HUES6 (cell line): ENCODE data around the gene HSPB2.

ENCODE experiments used
- H3K27ac ChIP-seq: 2 replicates; pipeline ENCODE4 v1.7.0; 2013; ENCODE audit warnings: low read depth, mild to moderate bottlenecking, low read length, inconsistent platforms
- H3K27me3 ChIP-seq: 2 replicates; pipeline ENCODE4 v1.6.1; 2013; ENCODE audit warnings: low read length; ENCODE audit not compliant: control insufficient read depth, insufficient read depth
- H3K36me3 ChIP-seq: 2 replicates; pipeline ENCODE4 v1.6.1; 2013; ENCODE audit warnings: low read length; ENCODE audit not compliant: control insufficient read depth, insufficient read depth
- H3K4me1 ChIP-seq: 2 replicates; pipeline ENCODE4 v1.6.1; 2013; ENCODE audit warnings: low read length; ENCODE audit not compliant: control insufficient read depth, insufficient read depth
- H3K4me3 ChIP-seq: 2 replicates; pipeline ENCODE4 v1.5.1; 2013; ENCODE audit warnings: low read depth, low read length
- H3K9ac ChIP-seq: one replicate; pipeline ENCODE4 v1.6.1; 2013; ENCODE audit warnings: mild to moderate bottlenecking, low read length
- H3K9me3 ChIP-seq: 2 replicates; pipeline ENCODE4 v1.6.1; 2013; ENCODE audit warnings: low read depth, low read length; ENCODE audit not compliant: control insufficient read depth, insufficient read depth

HSPB2 gene

DNA sequence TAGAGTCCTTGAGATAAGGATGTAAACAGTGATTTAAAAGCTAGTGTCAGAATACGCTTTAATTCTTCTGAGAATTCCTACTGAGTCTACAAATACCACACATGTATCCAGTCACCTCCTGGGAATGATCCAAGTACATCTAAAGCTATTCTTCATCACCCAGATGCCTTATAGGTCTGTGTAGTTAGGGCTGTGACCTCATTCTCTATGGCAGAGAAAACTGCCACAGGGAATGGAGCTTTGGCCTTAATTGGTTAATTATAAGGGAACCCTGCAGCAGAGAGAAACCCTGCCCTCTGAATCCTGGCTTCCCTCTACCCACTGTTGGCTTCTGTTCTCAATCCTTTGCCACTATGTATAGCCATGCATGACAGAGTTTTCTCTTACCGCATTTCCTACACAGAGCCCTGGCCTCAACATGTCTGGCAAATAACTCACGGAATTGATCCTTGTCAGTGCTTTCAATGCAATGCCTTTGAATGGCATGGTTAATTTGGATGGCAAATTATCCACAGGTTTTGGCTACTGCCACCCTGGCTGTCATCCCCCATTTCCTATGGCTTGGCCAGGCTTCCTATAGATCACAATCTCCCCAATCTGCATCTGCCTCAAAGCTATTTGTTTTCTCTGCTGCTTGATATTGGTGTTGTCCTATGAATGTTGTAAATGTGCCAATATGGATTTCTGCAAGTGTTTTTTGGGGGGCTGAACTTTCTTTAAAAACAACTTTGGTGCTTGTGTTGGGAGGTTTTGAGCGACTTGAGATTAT lies 27.5 kb downstream of the HSPB2 start:
- Histone ChIP-seq H3K4me3 (no peak overlapping the region), H3K9me3 (no peaks in the 10 kb centered on the region), H3K4me1 (peaks cover 31% of the 10 kb centered on the region), H3K36me3 (no peaks in the 10 kb centered on the region), H3K9ac (no peak overlapping the region), H3K27me3 (no peaks in the 10 kb centered on the region), H3K27ac (no peak overlapping the region)

DNA sequence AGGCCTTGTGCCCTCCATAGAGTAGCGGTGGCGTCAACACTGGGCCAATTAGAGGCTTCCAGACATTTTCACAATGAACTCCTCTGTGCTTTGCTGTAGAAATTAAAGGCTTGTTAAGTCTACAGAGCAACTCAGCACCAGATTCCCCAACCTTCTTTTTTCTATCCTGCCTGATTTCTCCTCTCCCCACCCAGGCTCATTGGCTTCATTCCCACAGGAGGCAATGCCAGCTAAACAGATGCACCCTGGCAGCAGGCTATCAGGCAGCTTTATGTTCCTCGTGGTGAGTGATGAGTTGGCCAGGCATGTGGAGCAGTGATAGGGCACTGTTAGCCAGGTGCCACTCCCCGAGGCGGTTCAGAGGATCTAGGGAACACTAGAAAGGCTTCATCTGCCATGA lies 29.4 kb downstream of the HSPB2 start:
- no peaks in the 10 kb centered on the region for H3K27me3 ChIP-seq
- H3K4me3 ChIP-seq = no peak overlapping the region
- no peaks in the 10 kb centered on the region for H3K9me3 ChIP-seq
- H3K27ac ChIP-seq = no peak overlapping the region
- H3K4me1 ChIP-seq = peaks cover 27% of the 10 kb centered on the region
- H3K36me3 ChIP-seq = no peaks in the 10 kb centered on the region
- no peak overlapping the region for H3K9ac ChIP-seq

DNA sequence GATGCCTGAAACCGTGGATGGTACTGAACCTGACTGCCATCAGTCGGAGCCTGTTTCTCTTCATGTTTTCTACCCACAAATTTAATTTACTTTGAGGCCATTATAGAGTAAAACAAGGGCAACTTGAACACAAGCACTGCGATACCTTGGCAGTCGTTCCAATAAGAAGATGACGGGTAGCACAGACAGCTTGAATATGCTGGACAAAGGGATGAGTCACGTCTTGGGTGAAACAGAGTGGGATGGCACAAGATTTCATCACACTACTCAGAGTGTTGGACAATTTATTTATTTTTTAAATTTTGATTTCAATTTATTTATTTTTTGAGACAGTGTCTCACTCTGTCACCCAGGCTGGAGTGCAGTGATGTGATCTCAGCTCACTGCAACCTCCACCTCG lies 30.3 kb downstream of the HSPB2 start:
- Histone ChIP-seq H3K4me3 (no peak overlapping the region), H3K4me1 (peaks cover 23% of the 10 kb centered on the region), H3K27ac (no peak overlapping the region), H3K36me3 (no peaks in the 10 kb centered on the region), H3K9me3 (no peaks in the 10 kb centered on the region), H3K27me3 (no peaks in the 10 kb centered on the region), H3K9ac (no peak overlapping the region)

DNA sequence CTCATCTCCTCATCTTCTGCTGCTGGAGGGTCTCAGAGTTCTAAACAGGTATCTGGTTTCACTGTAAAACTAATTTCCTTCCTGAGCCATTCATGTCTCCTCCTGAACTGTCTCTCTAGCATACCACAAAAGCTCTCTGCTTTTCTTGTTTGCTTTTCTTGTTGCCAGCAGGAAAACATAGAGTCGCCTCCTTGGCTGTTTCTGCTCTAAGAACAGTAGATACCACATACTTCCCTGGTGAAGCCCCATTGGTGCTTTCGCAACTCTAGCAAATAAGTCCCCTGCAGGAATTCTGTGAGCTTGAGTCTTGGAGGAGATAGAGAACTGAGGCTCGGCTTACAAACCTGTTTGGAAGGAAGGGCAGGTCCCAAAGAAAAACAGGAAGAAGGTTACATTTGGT lies 31.6 kb downstream of the HSPB2 start:
- Histone ChIP-seq H3K36me3 (no peaks in the 10 kb centered on the region), H3K9ac (no peak overlapping the region), H3K27me3 (no peaks in the 10 kb centered on the region), H3K9me3 (no peaks in the 10 kb centered on the region), H3K4me1 (peaks cover 10% of the 10 kb centered on the region), H3K27ac (no peak overlapping the region), H3K4me3 (no peak overlapping the region)

DNA sequence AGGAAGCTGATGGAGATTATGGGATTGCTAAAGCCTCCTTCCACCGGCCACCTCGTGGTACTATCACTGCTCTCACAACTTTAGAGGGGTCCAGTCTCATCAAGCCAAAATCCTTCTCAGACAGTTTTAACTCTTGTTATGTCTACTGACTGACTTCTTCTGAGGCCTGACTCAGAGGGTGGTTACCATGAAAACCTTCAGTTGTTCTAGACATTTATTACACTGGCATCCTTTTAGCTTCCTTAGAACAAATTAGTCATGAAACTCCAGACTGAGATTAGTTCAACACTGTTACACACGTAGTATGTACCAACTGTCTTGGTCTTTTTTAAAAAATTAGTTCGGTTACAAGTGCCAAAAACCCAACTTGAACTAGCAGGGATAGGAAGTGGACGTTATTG lies 32.1 kb downstream of the HSPB2 start:
- H3K9me3 ChIP-seq = no peaks in the 10 kb centered on the region
- no peak overlapping the region for H3K4me3 ChIP-seq
- no peaks in the 10 kb centered on the region for H3K27me3 ChIP-seq
- H3K4me1 ChIP-seq = peaks cover 8% of the 10 kb centered on the region
- H3K27ac ChIP-seq = no peak overlapping the region
- no peak overlapping the region for H3K9ac ChIP-seq
- no peaks in the 10 kb centered on the region for H3K36me3 ChIP-seq

DNA sequence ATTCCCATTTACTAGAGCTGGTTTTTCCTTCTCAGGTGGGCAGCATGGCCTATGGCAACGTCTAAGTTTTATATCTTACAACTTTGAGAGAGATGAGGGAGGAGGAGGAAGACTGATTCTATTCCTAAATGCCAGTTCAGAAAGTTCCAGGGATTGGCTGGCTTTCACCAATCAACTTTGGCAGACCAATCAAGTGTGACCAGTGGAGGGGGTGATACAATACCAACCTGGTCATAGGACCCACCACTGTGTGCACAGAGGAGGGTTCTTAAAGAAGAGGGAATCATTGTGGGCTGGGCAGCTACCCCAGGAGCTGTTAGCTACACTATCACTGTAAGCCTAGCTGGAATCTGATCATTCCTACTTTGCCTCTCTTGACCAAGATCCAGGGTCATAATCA lies 32.7 kb downstream of the HSPB2 start:
- H3K9ac ChIP-seq = no peak overlapping the region
- no peaks in the 10 kb centered on the region for H3K27me3 ChIP-seq
- peaks cover 8% of the 10 kb centered on the region for H3K4me1 ChIP-seq
- no peak overlapping the region for H3K27ac ChIP-seq
- no peak overlapping the region for H3K4me3 ChIP-seq
- no peaks in the 10 kb centered on the region for H3K36me3 ChIP-seq
- no peaks in the 10 kb centered on the region for H3K9me3 ChIP-seq

DNA sequence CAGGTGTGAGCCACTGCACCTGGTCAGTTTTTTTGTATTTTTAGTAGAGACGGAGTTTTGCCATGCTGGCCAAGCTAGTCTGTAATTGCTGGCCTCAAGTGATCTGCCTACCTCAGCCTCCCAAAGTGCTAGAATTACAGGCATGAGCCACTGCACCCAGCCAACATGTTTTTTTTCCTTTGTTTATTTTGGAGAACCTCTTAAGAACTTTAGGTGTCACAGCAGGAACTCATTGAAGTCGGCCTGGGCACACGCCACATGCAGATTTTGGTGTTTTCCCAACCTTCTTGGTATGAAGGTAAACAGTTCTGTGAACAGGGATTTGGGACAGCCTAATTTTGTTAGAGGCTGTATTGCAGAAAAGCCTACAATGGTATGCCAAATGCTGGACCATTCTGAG lies 34.0 kb downstream of the HSPB2 start:
- Histone ChIP-seq H3K36me3 (no peaks in the 10 kb centered on the region), H3K27ac (no peak overlapping the region), H3K27me3 (no peaks in the 10 kb centered on the region)

DNA sequence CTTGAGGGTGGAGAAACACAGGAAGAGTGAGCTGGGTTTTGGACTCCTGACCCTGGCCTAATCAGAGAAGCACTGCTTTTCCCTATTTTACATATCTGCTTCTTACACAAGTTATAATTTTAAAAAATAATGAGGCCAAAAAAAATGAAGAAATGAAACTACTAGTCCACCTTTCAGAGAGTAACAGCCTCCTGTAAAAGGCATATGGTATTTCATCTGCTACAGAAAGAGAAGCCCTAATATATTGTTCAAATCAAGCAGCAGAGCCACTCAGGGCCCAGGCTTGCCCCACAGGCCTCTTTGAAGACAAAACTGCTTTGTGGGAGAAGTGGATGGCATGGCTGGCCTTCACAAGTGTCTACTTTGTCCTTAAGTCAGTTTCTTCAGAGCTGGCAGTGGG lies 34.6 kb downstream of the HSPB2 start:
- no peak overlapping the region for H3K9ac ChIP-seq
- no peaks in the 10 kb centered on the region for H3K36me3 ChIP-seq
- H3K4me3 ChIP-seq = no peak overlapping the region
- peaks cover 8% of the 10 kb centered on the region for H3K4me1 ChIP-seq
- H3K27ac ChIP-seq = no peak overlapping the region
- peaks cover 5% of the 10 kb centered on the region for H3K9me3 ChIP-seq
- no peaks in the 10 kb centered on the region for H3K27me3 ChIP-seq

More for the DNA sequence above, 34.0 kb downstream of the HSPB2 start:
- Histone ChIP-seq H3K4me1 (peaks cover 8% of the 10 kb centered on the region), H3K9ac (no peak overlapping the region), H3K9me3 (peaks cover 1% of the 10 kb centered on the region), H3K4me3 (no peak overlapping the region)

DNA sequence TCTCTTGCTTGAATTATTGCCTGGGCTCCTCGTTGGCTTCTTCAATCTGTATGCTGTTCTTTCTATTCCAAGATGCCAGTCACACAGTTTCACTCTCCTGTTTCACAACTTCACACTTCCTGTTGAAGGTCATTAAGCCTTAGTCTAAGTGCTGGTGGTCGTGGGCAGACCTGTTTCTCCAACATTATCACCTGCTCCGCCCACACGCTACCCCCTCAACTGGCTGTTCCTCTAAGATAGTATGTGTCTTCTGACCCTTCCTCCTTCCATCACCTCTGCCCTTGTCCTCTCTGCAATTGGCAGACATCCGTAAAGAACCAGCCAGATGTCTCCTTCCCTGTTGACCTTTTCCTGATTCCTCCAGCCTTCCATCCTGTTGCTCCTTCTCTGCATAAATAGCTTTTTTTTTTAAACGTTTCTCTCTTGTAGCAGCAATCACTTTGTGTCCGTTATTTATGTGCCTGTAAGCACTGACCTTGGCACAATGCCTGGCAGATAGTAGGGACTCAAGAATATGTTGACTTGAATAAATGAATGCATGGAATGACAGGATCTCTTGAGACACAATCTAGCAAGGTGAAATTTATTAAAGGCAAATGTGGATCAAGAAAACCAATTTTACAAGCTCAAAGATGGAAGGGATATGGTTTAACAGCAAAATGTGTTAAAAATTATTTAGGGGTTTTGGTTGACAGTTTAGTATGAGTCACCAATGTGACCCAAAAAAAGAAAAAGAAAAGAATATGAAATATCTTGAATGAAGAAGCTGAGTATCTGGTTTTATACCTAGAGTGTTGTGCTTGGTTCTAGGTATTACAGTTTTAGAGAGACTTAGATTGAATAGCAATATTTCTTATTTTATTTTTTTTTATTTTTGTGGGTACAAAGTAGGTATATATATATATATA lies 37.2 kb downstream of the HSPB2 start:
- Histone ChIP-seq H3K9ac (no peak overlapping the region), H3K27me3 (no peaks in the 10 kb centered on the region), H3K4me3 (no peak overlapping the region)

DNA sequence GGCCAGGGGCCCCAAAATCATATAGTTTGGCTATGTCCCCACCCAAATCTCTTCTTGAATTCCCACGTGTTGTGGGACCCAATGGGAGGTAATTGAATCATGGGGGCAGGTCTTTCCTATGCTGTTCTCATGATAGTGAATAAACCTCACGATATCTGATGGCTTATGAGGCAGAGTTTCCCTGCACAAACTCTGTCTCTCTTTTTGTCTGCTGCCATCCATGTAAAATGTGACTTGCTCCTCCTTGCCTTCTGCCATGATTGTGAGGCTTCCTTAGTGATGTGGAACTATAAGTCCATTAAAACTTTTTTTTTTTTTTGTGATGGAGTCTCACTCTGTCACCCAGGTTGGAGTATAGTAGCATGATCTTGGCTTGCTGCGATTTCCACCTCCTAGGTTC lies 39.0 kb downstream of the HSPB2 start:
- Histone ChIP-seq H3K9ac (no peak overlapping the region), H3K4me1 (peaks cover 3% of the 10 kb centered on the region; the same call in 1 of the 2 replicates), H3K36me3 (no peaks in the 10 kb centered on the region), H3K27me3 (no peaks in the 10 kb centered on the region), H3K9me3 (peaks cover 5% of the 10 kb centered on the region), H3K27ac (no peak overlapping the region), H3K4me3 (no peak overlapping the region)

More for the DNA sequence above, 37.2 kb downstream of the HSPB2 start:
- peaks cover 4% of the 10 kb centered on the region; the same call in 1 of the 2 replicates for H3K4me1 ChIP-seq
- no peak overlapping the region for H3K27ac ChIP-seq
- no peaks in the 10 kb centered on the region for H3K36me3 ChIP-seq
- H3K9me3 ChIP-seq = peaks cover 5% of the 10 kb centered on the region

DNA sequence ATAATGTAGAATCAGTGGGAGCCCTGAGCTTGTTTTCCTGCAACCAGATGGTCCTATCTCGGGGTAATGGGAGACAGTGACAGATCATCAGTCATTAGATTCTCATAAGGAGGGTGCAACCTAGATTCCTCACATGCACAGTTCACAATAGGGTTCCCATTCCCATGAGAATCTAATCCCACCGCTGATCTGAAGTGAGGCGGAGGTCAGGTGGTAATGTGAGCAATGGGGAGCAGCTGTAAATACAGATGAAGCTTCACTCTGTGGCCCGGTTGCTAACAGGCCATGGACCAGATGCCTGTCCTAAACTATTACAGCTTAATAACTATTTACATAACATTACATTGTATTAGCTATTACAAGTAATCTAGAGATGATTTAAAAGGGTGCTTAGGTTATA lies 41.6 kb downstream of the HSPB2 start:
- Histone ChIP-seq H3K9ac (no peak overlapping the region), H3K27me3 (no peaks in the 10 kb centered on the region), H3K27ac (no peak overlapping the region), H3K36me3 (peaks cover under 1% of the 10 kb centered on the region; the same call in 1 of the 2 replicates), H3K4me1 (no peaks in the 10 kb centered on the region), H3K9me3 (peaks cover 16% of the 10 kb centered on the region), H3K4me3 (no peak overlapping the region)
